CD4-positive, alpha-beta T cell (primary cell): ENCODE data around the gene PRKCH. TPM values are rescaled to one million over a fixed set of nuclear protein-coding genes. Genes with fewer than 3 reads are reported as not detected.
"Not testable (repeated sequence)": the region's sequence is repeated elsewhere in the genome, so short reads cannot be mapped to it uniquely, and the experiment has no call there.

Source experiments
- ATAC-seq: fragments of 200-7000 bp; cut with Tn5 transposase; one replicate; pipeline ENCODE4 v1.10.0; 2022; ENCODE audit warnings: mild to moderate bottlenecking; ENCODE audit not compliant: poor library complexity
- CTCF ChIA-PET: fragments of 350-600 bp; sonication (Branson Sonifier 250); formaldehyde crosslinking; loops from one replicate; lab custom pipeline; 2021; ENCODE audit warnings: antibody characterized with exemption, inconsistent platforms; lab: Charles Lee
- POLR2A ChIA-PET: fragments of 350-600 bp; sonication (Branson Sonifier 250); formaldehyde crosslinking; loops from one replicate; lab custom pipeline; 2021; ENCODE audit warnings: antibody characterized with exemption, inconsistent platforms; lab: Charles Lee
- DNase-seq, 14 experiments: peaks; one replicate each; pipeline ENCODE4 v3.0.0-alpha.2; 2013 to 2020; ENCODE audit warnings: mixed read lengths in 2 of 14
- H3K27ac ChIP-seq, 2 donors: one replicate each; pipeline versions ENCODE4 v1.5.1 to v1.7.0; 2013; ENCODE audit warnings: low read length in 2 of 2, low read depth in 1 of 2, mild to moderate bottlenecking in 1 of 2
- H3K27me3 ChIP-seq, 2 experiments: 1 replicate in 1 of 2; 2 replicates in 1 of 2; pipeline versions ENCODE4 v1.6.1 to v1.7.0; 2013; ENCODE audit warnings: low read length in 2 of 2, control low read depth in 1 of 2, mild to moderate bottlenecking in 1 of 2, moderate library complexity in 1 of 2; ENCODE audit not compliant: insufficient read depth in 2 of 2, control insufficient read depth in 1 of 2
- H3K36me3 ChIP-seq: one replicate; pipeline ENCODE4 v1.6.1; 2013; ENCODE audit warnings: low read length, control low read depth; ENCODE audit not compliant: insufficient read depth
- H3K4me1 ChIP-seq: one replicate; pipeline ENCODE4 v1.6.1; 2013; ENCODE audit warnings: low read length, control low read depth; ENCODE audit not compliant: insufficient read depth
- H3K4me3 ChIP-seq: one replicate; pipeline ENCODE4 v1.5.1; 2013; ENCODE audit warnings: mild to moderate bottlenecking, low read length, moderate library complexity
- H3K9me3 ChIP-seq, 2 experiments: 1 replicate in 1 of 2; 2 replicates in 1 of 2; pipeline versions ENCODE4 v1.6.1 to v1.7.0; 2013; ENCODE audit warnings: low read length in 2 of 2, mild to moderate bottlenecking in 2 of 2, control low read depth in 1 of 2, moderate library complexity in 1 of 2; ENCODE audit not compliant: control insufficient read depth in 1 of 2, insufficient read depth in 1 of 2
- H3K27ac Mint-ChIP-seq: one replicate; pipeline ENCODE4 v1.8.0; 2020; ENCODE audit warnings: mixed read lengths
- H3K27me3 Mint-ChIP-seq: one replicate; pipeline ENCODE4 v1.8.0; 2021; ENCODE audit warnings: mixed read lengths
- H3K36me3 Mint-ChIP-seq: one replicate; pipeline ENCODE4 v1.8.0; 2021; ENCODE audit warnings: low read depth, mixed read lengths
- H3K4me1 Mint-ChIP-seq: one replicate; pipeline ENCODE4 v1.8.0; 2021; ENCODE audit warnings: low read depth, mixed read lengths
- H3K4me3 Mint-ChIP-seq: one replicate; pipeline ENCODE4 v1.8.0; 2020; ENCODE audit warnings: mild to moderate bottlenecking, mixed read lengths
- H3K9me3 Mint-ChIP-seq: one replicate; pipeline ENCODE4 v1.8.0; 2020; ENCODE audit warnings: mixed read lengths
- intact Hi-C, 2 experiments: fragments of 100-400 bp; cut with DNase I in 1 of 2; cut with micrococcal nuclease in 1 of 2; formaldehyde crosslinking; loops; one replicate each; pipeline versions ENCODE4 v1.15.1 to v1.9.0; 2023 to 2025; cut with DNase I, micrococcal nuclease
- total RNA-seq, 174 experiments: library from RNA in 2 of 174; stranded (reverse) in 2 of 174; gene quantifications; one replicate each; pipeline ENCODE4 v1.2.3 and lab custom pipeline; 2021 to 2026
- TF ChIP-seq, protein P1 (sequence below): fragments of 200-600 bp; IDR thresholded peaks from one replicate; pipeline ENCODE4 v1.8.0; 2022; ENCODE audit warnings: antibody characterized with exemption, mild to moderate bottlenecking

Gene PRKCH
- total RNA-seq, 2 experiments from 2014 or later, result 378 to 385 TPM

DNA sequence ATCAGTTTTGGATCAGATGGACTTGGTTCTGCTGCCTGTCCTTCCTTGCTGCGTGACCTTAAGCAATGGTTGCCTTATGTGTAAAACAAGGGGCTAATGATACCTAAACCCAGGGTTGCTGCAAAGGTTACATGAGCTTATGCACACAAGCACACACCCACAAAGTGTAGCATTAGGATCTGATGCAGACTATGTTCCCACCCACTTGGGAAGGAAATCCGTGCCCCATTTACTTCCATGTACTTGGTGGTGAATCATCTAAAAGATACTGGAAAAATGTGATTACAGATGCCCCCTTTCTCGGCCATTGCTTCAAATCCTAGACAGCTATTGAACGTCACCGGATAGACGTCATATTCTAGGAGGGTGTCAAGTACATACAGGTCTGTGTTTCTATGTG lies 87.1 kb downstream of the PRKCH start:
- peaks cover 58% of the 10 kb centered on the region for H3K4me1 Mint-ChIP-seq
- Histone ChIP-seq H3K9me3 (no peaks in the 10 kb centered on the region), H3K4me3 (no peak overlapping the region), H3K4me1 (peaks cover 91% of the 10 kb centered on the region), H3K27ac (no peak overlapping the region), H3K36me3 (peaks cover 15% of the 10 kb centered on the region), H3K27me3 (no peaks in the 10 kb centered on the region)
- TF ChIP-seq, protein P1, sequence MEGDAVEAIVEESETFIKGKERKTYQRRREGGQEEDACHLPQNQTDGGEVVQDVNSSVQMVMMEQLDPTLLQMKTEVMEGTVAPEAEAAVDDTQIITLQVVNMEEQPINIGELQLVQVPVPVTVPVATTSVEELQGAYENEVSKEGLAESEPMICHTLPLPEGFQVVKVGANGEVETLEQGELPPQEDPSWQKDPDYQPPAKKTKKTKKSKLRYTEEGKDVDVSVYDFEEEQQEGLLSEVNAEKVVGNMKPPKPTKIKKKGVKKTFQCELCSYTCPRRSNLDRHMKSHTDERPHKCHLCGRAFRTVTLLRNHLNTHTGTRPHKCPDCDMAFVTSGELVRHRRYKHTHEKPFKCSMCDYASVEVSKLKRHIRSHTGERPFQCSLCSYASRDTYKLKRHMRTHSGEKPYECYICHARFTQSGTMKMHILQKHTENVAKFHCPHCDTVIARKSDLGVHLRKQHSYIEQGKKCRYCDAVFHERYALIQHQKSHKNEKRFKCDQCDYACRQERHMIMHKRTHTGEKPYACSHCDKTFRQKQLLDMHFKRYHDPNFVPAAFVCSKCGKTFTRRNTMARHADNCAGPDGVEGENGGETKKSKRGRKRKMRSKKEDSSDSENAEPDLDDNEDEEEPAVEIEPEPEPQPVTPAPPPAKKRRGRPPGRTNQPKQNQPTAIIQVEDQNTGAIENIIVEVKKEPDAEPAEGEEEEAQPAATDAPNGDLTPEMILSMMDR, result no peak
- ChIA-PET POLR2A (interaction anchor here (1.0 to 1.9 kb wide), 3 partner anchors 12 to 78 kb away, joined by 3 to 5 read pairs (median 4); no protein-coding TSS in a partner anchor), CTCF (no interaction called here)
- peak overlapping the region; percentile 72 for H3K27ac Mint-ChIP-seq
- H3K36me3 Mint-ChIP-seq, result peaks cover 28% of the 10 kb centered on the region
- H3K27me3 Mint-ChIP-seq, result no peaks in the 10 kb centered on the region
- H3K4me3 Mint-ChIP-seq, result peak overlapping the region; percentile 54
- no peaks in the 10 kb centered on the region for H3K9me3 Mint-ChIP-seq
- intact Hi-C loops, result loop anchor here in 1 of 2 experiments (2.0 to 5.0 kb wide), 2 partner anchors 16 to 44 kb away; no protein-coding TSS in a partner anchor
- no peak for DNase-seq
- ATAC-seq, result no peak

DNA sequence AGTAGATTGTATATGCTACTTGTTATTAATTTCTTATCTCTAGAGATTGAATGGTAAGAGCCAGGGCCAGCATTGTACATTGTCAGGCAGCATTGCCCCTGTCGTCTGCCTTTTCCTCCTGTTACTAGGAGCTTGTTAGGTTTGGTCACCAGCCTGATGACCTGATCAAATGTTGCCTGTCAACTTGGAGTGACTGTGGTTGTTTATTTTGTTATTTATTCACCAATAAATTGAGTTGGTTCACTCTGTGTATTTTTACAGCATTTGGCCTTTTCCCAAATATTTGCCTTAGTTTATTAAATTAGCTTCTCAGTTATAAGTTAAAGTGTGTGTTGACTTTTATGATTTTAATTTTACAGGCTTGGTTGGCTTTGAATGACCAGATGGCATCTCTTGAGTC lies 88.4 kb downstream of the PRKCH start:
- H3K4me1 Mint-ChIP-seq, result peaks cover 47% of the 10 kb centered on the region

DNA sequence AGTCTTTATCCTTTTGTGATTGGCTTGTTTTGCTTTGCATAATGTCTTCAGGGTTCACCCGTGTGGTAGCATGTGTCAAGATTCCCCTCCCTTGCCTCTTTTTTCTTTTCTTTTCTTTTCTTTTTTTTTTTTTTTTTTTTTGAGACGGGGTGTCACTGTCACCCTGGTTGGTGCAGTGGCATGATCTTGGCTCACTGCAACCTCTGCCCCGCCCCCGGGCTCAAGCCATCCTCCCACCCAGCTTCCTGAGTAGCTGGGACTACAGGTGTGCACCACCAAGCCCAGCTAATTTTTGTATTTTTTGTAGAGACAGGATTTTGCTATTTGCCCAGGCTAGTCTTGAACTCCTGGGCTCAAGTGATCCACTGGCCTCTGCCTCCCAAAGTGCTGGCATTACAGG lies 94.6 kb downstream of the PRKCH start:
- CTCF ChIA-PET, result interaction anchor here (0.7 kb wide), 2 partner anchors 9 to 91 kb away, joined by 3 read pairs; no protein-coding TSS in a partner anchor

More for the DNA sequence above, 88.4 kb downstream of the PRKCH start:
- H3K4me1 ChIP-seq, result peaks cover 95% of the 10 kb centered on the region
- ChIA-PET POLR2A (no interaction called here), CTCF (no interaction called here)
- ATAC-seq (no peak), DNase-seq (no peak)
- no peaks in the 10 kb centered on the region for H3K9me3 ChIP-seq
- peaks cover 15% of the 10 kb centered on the region for H3K36me3 ChIP-seq
- peaks cover 22% of the 10 kb centered on the region for H3K36me3 Mint-ChIP-seq
- no peaks in the 10 kb centered on the region for H3K9me3 Mint-ChIP-seq
- no peaks in the 10 kb centered on the region for H3K27me3 ChIP-seq
- no peak overlapping the region for H3K27ac Mint-ChIP-seq
- TF ChIP-seq, protein P1, result no peak
- intact Hi-C loops, result loop anchor here in 1 of 2 experiments (2.0 to 5.0 kb wide), 2 partner anchors 15 to 43 kb away; no protein-coding TSS in a partner anchor
- no peaks in the 10 kb centered on the region for H3K27me3 Mint-ChIP-seq
- H3K4me3 ChIP-seq, result no peak overlapping the region
- H3K4me3 Mint-ChIP-seq, result no peak overlapping the region
- no peak overlapping the region for H3K27ac ChIP-seq

More for the DNA sequence above, 94.6 kb downstream of the PRKCH start:
- POLR2A ChIA-PET, result interaction anchor here (1.0 to 1.6 kb wide), 3 partner anchors 11 to 267 kb away, joined by 3 to 4 read pairs (median 3); no protein-coding TSS in a partner anchor
- peak overlapping the region; percentile 49 for H3K4me3 Mint-ChIP-seq
- Histone ChIP-seq H3K36me3 (peaks cover 12% of the 10 kb centered on the region), H3K27ac (peak overlapping the region in 1 of 2 donors; percentile 43), H3K4me1 (peaks cover 93% of the 10 kb centered on the region)
- H3K27me3 Mint-ChIP-seq, ATAC-seq, H3K27me3 ChIP-seq, H3K27ac Mint-ChIP-seq, H3K9me3 Mint-ChIP-seq, H3K4me3 ChIP-seq, H3K36me3 Mint-ChIP-seq, H3K9me3 ChIP-seq, H3K4me1 Mint-ChIP-seq: not testable (repeated sequence)
- intact Hi-C loops, result loop anchor here in 1 of 2 experiments (2.0 kb wide), 2 partner anchors 13 to 17 kb away; no protein-coding TSS in a partner anchor
- peak in 3 of 14 experiments; percentile 14 to 42 (median 38) for DNase-seq
